Kidney capillary endothelial cell (primary cell): Measurements from ENCODE around the gene FAF1.

Source experiments
- DNase-seq: peaks from one replicate; pipeline ENCODE4 v3.0.0-alpha.2; 2018; ENCODE audit warnings: low spot score

The FAF1 gene

DNA sequence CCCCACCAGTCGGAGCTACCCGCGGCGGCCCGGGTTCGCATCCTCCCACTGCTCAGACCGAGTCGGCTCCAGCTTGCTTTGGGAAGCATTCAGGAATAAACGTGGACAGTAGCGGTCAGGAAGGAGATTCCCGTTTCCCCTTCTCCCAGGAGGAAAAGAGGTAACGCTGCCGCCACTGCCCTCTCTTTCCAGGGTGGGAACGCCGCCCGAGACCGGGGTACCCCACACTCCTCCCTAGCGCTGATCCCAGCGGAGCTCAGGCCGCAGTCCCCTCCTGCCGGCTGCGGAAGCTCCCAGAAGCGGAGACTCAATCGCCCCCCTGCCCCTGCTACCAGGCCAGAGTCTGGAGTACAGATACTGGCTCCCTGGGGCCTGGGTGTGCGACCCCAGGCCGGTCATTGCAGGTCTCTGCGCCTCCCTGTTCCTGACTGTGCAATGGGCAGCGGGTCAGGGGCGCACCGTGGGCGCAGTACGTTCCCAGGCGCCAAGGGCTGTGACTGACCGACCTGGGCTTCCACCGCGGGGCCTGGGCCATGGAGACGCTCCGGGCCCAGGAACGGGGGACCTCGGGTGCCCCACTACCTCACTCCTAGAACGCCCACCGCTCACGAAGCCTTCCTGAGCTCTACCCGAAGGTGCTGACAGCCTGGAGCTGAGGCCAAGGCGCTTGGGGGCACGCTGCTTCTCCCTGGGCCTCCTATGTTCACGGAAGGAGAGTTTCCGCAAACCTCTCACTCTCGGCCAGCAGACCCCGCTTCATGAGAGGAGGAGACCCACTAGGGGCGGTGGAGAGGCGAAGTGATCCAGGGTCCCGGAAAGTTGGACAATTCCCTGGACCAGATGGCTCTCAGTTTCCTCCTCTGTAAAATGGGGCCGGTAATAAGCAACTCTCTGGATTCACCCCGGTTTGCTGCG is 544.6 kb downstream of the FAF1 start:
- no peak for DNase-seq

GRCh38 chr1:50414853-50415234 is 545.2 kb downstream of the FAF1 start:
- DNase-seq = no peak

- no peak for DNase-seq
These were observed 547.1 kb downstream of the FAF1 start for GRCh38 chr1:50412813-50413476.

DNA sequence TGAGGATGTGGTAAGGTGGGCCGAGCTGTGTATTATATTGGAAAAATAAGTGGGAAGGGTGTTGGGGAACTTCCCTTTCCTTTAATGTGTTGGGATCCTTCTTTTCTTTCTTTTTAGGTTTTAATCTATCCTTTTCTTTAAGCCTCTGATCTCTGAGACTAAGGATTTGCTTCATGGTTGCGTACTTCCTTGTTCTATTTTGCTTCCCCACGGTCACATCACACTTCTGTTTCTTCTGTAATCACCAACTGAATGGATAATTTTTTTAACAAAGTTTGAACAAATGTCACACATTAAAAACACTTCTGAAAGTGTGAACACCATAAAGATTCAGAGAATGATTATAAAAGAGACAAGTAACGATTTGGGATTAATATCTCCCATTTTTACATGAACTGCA is 554.3 kb downstream of the FAF1 start:
- DNase-seq = no peak

DNA sequence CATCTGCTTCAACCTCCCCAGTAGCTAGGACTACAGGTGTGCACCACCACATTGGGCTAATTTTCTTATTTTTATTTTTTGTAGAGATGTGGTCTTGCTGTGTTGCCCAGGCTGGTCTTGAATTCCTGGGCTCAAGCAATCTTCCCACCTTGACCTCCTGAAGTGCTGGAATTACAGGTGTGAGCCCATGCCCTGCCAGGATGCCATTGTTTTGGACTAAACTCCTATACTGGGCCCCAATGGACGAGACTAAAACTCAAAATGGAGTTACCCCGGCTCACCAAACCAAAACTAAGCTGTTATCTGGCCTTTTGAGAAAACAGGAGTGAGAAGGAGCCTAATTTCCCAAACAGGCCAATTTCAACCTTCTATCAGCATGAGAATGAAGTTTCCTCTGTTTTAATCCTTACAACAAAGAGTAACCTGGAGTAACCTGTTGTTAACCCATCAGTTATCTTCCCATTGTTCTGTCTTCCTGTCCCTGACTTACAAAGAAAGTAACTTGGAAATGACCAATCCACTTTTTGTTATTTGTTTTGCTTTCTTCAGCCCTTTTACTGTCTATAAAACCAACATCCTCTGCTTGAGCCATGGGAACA is 566.4 kb downstream of the FAF1 start:
- DNase-seq = no peak
